ENCODE measurements around the gene EIPR1. TPM values are rescaled to one million over a fixed set of nuclear protein-coding genes. Genes with fewer than 3 reads are reported as not detected.

EIPR1 gene
- total and polyA plus RNA-seq, 2 experiments from 2014 or later, result 17.4 to 46.3 TPM

GRCh38 chr2:3409627-3410170 is 32.1 kb upstream of the EIPR1 start (continued):
- no peak for TF ChIP-seq ETS1 (IDR thresholded peaks at IDR 0.05)
- no peak for TF ChIP-seq EZH2phosphoT487 (IDR thresholded peaks at IDR 0.05; ENCODE audit: unreplicated experiment)
- TF ChIP-seq REST (IDR thresholded peaks at IDR 0.05; ENCODE audit: unreplicated experiment), result no peak
- TF ChIP-seq ZNF331 (CRISPR knock-in tag; IDR thresholded peaks at IDR 0.05; ENCODE audit: low read depth), result no peak
- TF ChIP-seq STAT1 (IDR thresholded peaks at IDR 0.05; ENCODE audit: unreplicated experiment), result no peak

GRCh38 chr2:3408781-3409180 is 31.2 kb upstream of the EIPR1 start:
- Histone ChIP-seq H3K4me3 (no peak overlapping the region), H3K4me2 (no peak overlapping the region), H3K27me3 (ENCODE audit: insufficient read depth) (no peaks in the 10 kb centered on the region), H4K20me1 (replicated peaks; ENCODE audit: insufficient read depth) (peaks cover 8% of the 10 kb centered on the region), H3K9me2 (ENCODE audit: insufficient read depth) (no peaks in the 10 kb centered on the region), H2AFZ (no peak overlapping the region), H3K36me3 (ENCODE audit: insufficient read depth) (peaks cover 3% of the 10 kb centered on the region; the same call in 1 of the 2 replicates), H3F3A (replicated peaks; ENCODE audit: low read depth) (no peaks in the 10 kb centered on the region), H3K27ac (ENCODE audit: low read depth) (no peak overlapping the region), H3K79me2 (replicated peaks; ENCODE audit: insufficient read depth) (no peaks in the 10 kb centered on the region), H3K4me1 (ENCODE audit: insufficient read depth) (no peaks in the 10 kb centered on the region)
- no peaks in the 10 kb centered on the region for H3K9me3 Mint-ChIP-seq
- ATAC-seq, result no peak
- H3K27me3 Mint-ChIP-seq (ENCODE audit: insufficient read depth, low read depth, poor library complexity), result peaks cover 5% of the 10 kb centered on the region
- H3K4me1 Mint-ChIP-seq, result no peaks in the 10 kb centered on the region
- H3K4me3 Mint-ChIP-seq, result no peak overlapping the region
- no peak overlapping the region for H3K27ac Mint-ChIP-seq
- DNase-seq (ENCODE audit: low spot score), result no peak
- H3K36me3 Mint-ChIP-seq (ENCODE audit: low read depth), result peaks cover 11% of the 10 kb centered on the region; the same call in 2 of the 3 replicates
- TF ChIP-seq ZNF331 (CRISPR knock-in tag; IDR thresholded peaks at IDR 0.05; ENCODE audit: low read depth) (no peak), CTCF (conservative IDR thresholded peaks at IDR 0.05; ENCODE audit: low read depth in 2 of 2) (no peak), NANOG (IDR thresholded peaks at IDR 0.05; ENCODE audit: borderline replicate concordance) (no peak), REST (IDR thresholded peaks at IDR 0.05; ENCODE audit: unreplicated experiment) (no peak), CREB1 (CRISPR knock-in tag; IDR thresholded peaks at IDR 0.05; ENCODE audit: low read depth) (no peak), ETS1 (IDR thresholded peaks at IDR 0.05) (no peak), EZH2 (IDR thresholded peaks at IDR 0.05; ENCODE audit: low read depth, unreplicated experiment) (no peak), JUNB (IDR thresholded peaks at IDR 0.05; ENCODE audit: unreplicated experiment) (no peak)
